Suprapubic skin (tissue), 4 donors: ENCODE measurements around the gene ACSL1. TPM values are rescaled to one million over a fixed set of nuclear protein-coding genes. Genes with fewer than 3 reads are reported as not detected.
"Not testable (repeated sequence)": the region's sequence is repeated elsewhere in the genome, so short reads cannot be mapped to it uniquely, and the experiment has no call there.

Experiments
- DNase-seq, 2 donors: peaks; one replicate each; pipeline ENCODE4 v3.0.0-alpha.2; 2019; ENCODE audit warnings: low spot score in 2 of 2
- H3K27ac ChIP-seq: fragments of 200-600 bp; sonication (generic); one replicate; pipeline ENCODE4 v1.5.1; 2019
- H3K27me3 ChIP-seq: fragments of 200-600 bp; sonication (generic); one replicate; pipeline ENCODE4 v1.5.1; 2019
- H3K36me3 ChIP-seq: fragments of 200-600 bp; sonication (generic); one replicate; pipeline ENCODE4 v1.5.1; 2019
- H3K4me1 ChIP-seq: fragments of 200-600 bp; sonication (generic); one replicate; pipeline ENCODE4 v1.5.1; 2019
- H3K4me3 ChIP-seq: fragments of 200-600 bp; sonication (generic); one replicate; pipeline ENCODE4 v1.5.1; 2019; ENCODE audit warnings: mild to moderate bottlenecking
- H3K9me3 ChIP-seq: fragments of 200-600 bp; sonication (generic); one replicate; pipeline ENCODE4 v1.5.1; 2019
- EP300 ChIP-seq: sonication (generic); formaldehyde crosslinking; IDR thresholded peaks from one replicate; pipeline ENCODE4 v1.6.1; 2017; ENCODE audit warnings: antibody characterized with exemption
- POLR2A ChIP-seq, 2 donors: fragments of 450-650 bp; IDR thresholded peaks; one replicate each; pipeline ENCODE4 v1.6.1; 2017; ENCODE audit warnings: antibody characterized with exemption in 2 of 2, mild to moderate bottlenecking in 2 of 2, moderate library complexity in 2 of 2
- POLR2AphosphoS5 ChIP-seq, 3 donors: sonication (generic); formaldehyde crosslinking; IDR thresholded peaks; one replicate each; pipeline ENCODE4 v1.6.1; 2017; ENCODE audit warnings: antibody characterized with exemption in 3 of 3
- WGBS: methylation state at CpG from one replicate; pipeline ENCODE4 v1.1.5; 2018; 5-methylcytosine and 5-hydroxymethylcytosine counted together
- total RNA-seq, 4 donors: library from RNA; depleted of rRNA; stranded (reverse); fragments of >200 nt; gene quantifications; one replicate each; pipeline ENCODE4 v1.1.0, GENCODE V29; 2016
- TF ChIP-seq, protein P1 (sequence below), 2 donors: fragments of 200-600 bp in 1 of 2; fragments of 450-650 bp in 1 of 2; sonication (generic) in 1 of 2; IDR thresholded peaks; one replicate each; pipeline ENCODE4 v1.5.1; 2016 to 2019; ENCODE audit warnings: antibody characterized with exemption in 2 of 2, mild to moderate bottlenecking in 1 of 2, moderate library complexity in 1 of 2

The ACSL1 gene
- total RNA-seq, 4 donors from 2014 or later: 236 to 420 (median 277) TPM

DNA sequence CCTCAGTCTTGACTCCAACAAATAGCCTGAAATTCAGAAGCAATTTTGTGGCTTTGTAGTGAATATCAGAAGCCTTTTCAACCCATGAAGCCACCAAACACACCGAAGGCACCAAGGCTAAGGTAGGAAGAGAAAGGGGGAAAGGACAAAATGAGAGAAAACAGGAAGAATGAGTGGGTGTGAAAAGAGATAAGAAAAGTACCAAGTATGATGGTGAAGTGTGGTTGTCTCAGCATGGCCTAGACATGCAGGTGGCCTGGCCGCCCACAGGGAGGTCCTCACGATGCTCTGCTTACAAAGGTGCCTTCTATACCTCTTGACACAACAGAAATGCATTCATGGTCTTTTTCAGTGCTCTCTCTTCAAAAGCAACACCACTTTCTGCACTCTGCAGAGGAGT lies 34.9 kb downstream of the ACSL1 start:
- Histone ChIP-seq H3K27ac (no peak overlapping the region), H3K4me3 (no peak overlapping the region), H3K4me1 (peaks cover 15% of the 10 kb centered on the region), H3K9me3 (no peaks in the 10 kb centered on the region), H3K27me3 (no peaks in the 10 kb centered on the region), H3K36me3 (peaks cover 40% of the 10 kb centered on the region)
- 80% methylated on average over 3 of the region's 3 CpGs for WGBS
- no peak for TF ChIP-seq EP300
- no peak for TF ChIP-seq POLR2AphosphoS5 (IDR thresholded peaks at IDR 0.05)
- TF ChIP-seq, protein P1, sequence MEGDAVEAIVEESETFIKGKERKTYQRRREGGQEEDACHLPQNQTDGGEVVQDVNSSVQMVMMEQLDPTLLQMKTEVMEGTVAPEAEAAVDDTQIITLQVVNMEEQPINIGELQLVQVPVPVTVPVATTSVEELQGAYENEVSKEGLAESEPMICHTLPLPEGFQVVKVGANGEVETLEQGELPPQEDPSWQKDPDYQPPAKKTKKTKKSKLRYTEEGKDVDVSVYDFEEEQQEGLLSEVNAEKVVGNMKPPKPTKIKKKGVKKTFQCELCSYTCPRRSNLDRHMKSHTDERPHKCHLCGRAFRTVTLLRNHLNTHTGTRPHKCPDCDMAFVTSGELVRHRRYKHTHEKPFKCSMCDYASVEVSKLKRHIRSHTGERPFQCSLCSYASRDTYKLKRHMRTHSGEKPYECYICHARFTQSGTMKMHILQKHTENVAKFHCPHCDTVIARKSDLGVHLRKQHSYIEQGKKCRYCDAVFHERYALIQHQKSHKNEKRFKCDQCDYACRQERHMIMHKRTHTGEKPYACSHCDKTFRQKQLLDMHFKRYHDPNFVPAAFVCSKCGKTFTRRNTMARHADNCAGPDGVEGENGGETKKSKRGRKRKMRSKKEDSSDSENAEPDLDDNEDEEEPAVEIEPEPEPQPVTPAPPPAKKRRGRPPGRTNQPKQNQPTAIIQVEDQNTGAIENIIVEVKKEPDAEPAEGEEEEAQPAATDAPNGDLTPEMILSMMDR (IDR thresholded peaks at IDR 0.05): no peak
- no peak for TF ChIP-seq POLR2A (IDR thresholded peaks at IDR 0.05)
- no peak for DNase-seq

GRCh38 chr4:184787766-184788503 lies 37.8 kb downstream of the ACSL1 start:
- Histone ChIP-seq H3K4me3 (no peak overlapping the region), H3K27ac (no peak overlapping the region), H3K36me3 (peaks cover 67% of the 10 kb centered on the region), H3K9me3 (no peaks in the 10 kb centered on the region), H3K4me1 (peaks cover 9% of the 10 kb centered on the region), H3K27me3 (no peaks in the 10 kb centered on the region)
- TF ChIP-seq POLR2A (IDR thresholded peaks at IDR 0.05) (no peak), EP300 (no peak), POLR2AphosphoS5 (IDR thresholded peaks at IDR 0.05) (no peak)
- TF ChIP-seq, protein P1 (IDR thresholded peaks at IDR 0.05): no peak
- 79% methylated on average over 6 of the region's 6 CpGs for WGBS
- no peak for DNase-seq

DNA sequence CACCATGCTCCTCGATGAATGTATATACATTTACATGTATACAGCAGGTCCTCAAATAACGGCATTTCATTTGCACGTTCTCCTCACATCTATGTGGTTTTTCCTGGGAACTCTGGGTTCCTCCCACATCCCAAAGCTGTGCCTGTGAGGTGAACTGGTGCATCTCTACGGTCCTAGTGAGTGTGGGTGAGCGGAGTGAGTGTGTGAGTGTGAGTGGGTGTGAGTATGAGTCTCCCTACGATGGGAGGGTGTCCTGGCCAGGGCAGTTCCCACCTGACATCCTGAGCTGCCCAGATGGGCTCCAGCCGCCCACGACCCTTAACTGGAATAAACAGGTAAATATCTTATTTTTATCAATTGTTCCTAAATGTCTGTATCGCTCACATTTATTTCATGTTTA lies 40.0 kb downstream of the ACSL1 start:
- Histone ChIP-seq H3K9me3 (no peaks in the 10 kb centered on the region), H3K27ac (no peak overlapping the region), H3K4me1 (no peaks in the 10 kb centered on the region), H3K36me3 (peaks cover 73% of the 10 kb centered on the region), H3K27me3 (no peaks in the 10 kb centered on the region), H3K4me3 (no peak overlapping the region)
- TF ChIP-seq, protein P1 (IDR thresholded peaks at IDR 0.05): no peak
- TF ChIP-seq POLR2A (IDR thresholded peaks at IDR 0.05) (no peak), POLR2AphosphoS5 (IDR thresholded peaks at IDR 0.05) (no peak), EP300 (no peak)
- no peak for DNase-seq
- whole genome bisulfite sequencing: 96% methylated on average over 9 of the region's 9 CpGs

GRCh38 chr4:184784628-184785257 lies 41.0 kb downstream of the ACSL1 start:
- TF ChIP-seq POLR2AphosphoS5 (IDR thresholded peaks at IDR 0.05) (no peak), POLR2A (IDR thresholded peaks at IDR 0.05) (no peak), EP300 (no peak)
- TF ChIP-seq, protein P1 (IDR thresholded peaks at IDR 0.05): no peak
- no peaks in the 10 kb centered on the region for H3K9me3 ChIP-seq
- H3K27me3 ChIP-seq: no peaks in the 10 kb centered on the region
- H3K4me3 ChIP-seq: no peak overlapping the region
- no peak for DNase-seq
- WGBS: 73% methylated on average over 8 of the region's 8 CpGs
- H3K4me1 ChIP-seq: no peaks in the 10 kb centered on the region
- H3K27ac ChIP-seq: no peak overlapping the region
- H3K36me3 ChIP-seq: peaks cover 76% of the 10 kb centered on the region

DNA sequence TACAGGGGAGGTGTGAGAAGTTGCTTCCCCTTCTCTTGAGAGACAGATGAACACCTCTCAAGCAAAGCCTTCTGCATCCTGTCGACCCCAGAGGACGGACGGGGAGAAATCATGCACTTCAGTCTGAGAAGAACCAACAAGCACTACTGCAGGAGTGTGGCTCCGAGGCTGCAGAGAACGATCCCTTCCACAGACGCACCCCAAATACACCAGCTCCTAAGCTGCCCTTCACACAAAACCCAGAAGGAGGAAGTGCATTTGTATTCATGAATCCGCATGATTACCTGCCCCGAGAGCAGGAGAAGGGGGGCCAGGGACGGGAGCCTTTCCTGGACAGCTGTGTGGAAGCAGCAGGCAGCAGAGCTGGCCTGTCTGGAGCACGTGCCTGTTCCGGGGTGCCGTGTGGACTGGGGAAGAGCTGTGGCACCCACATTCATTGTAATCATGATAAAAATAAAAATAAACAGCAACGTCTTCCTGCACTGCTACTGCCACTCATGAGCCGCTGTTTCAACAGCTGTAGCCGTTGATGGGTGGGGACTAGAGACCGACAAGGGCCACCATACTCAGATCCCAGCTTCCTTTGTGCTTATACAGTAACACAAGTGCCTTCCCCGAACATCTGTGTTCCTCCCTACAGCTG lies 42.9 kb downstream of the ACSL1 start:
- Histone ChIP-seq H3K4me1 (no peaks in the 10 kb centered on the region), H3K27me3 (no peaks in the 10 kb centered on the region), H3K4me3 (no peak overlapping the region), H3K27ac (no peak overlapping the region), H3K36me3 (peaks cover 75% of the 10 kb centered on the region), H3K9me3 (no peaks in the 10 kb centered on the region)
- WGBS: 68% methylated on average over 17 of the region's 17 CpGs
- no peak for DNase-seq
- TF ChIP-seq POLR2A (IDR thresholded peaks at IDR 0.05) (no peak), POLR2AphosphoS5 (IDR thresholded peaks at IDR 0.05) (no peak), EP300 (no peak)
- TF ChIP-seq, protein P1 (IDR thresholded peaks at IDR 0.05): no peak

DNA sequence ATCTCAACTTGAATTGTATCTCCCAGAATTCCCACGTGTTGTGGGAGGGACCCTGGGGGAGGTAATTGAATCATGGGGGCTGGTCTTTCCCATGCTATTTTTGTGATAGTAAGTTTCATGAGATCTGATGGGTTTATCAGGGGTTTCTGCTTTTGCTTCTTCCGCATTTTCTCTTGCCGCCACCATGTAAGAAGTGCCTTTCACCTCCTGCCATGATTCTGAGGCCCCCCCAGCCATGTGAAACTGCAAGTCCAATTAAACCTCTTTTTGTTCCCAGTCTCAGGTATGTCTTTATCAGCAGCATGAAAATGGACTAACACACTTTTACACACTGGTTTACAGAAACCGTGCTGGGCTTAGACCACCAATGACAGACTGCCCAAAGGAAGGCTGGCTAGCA lies 46.6 kb downstream of the ACSL1 start:
- WGBS: 93% methylated on average over 4 of the region's 4 CpGs
- not testable (repeated sequence) for DNase-seq, H3K4me3 ChIP-seq, H3K9me3 ChIP-seq, H3K27ac ChIP-seq, H3K4me1 ChIP-seq, H3K27me3 ChIP-seq
- peaks cover 49% of the 10 kb centered on the region for H3K36me3 ChIP-seq
